ENCODE data around the gene SPRED3. TPM values are rescaled to one million over a fixed set of nuclear protein-coding genes. Genes with fewer than 3 reads are reported as not detected.

The SPRED3 gene
- total and polyA plus RNA-seq, 7 experiments from 2014 or later, result 0.12 to 2.9 (median 2.6) TPM

DNA sequence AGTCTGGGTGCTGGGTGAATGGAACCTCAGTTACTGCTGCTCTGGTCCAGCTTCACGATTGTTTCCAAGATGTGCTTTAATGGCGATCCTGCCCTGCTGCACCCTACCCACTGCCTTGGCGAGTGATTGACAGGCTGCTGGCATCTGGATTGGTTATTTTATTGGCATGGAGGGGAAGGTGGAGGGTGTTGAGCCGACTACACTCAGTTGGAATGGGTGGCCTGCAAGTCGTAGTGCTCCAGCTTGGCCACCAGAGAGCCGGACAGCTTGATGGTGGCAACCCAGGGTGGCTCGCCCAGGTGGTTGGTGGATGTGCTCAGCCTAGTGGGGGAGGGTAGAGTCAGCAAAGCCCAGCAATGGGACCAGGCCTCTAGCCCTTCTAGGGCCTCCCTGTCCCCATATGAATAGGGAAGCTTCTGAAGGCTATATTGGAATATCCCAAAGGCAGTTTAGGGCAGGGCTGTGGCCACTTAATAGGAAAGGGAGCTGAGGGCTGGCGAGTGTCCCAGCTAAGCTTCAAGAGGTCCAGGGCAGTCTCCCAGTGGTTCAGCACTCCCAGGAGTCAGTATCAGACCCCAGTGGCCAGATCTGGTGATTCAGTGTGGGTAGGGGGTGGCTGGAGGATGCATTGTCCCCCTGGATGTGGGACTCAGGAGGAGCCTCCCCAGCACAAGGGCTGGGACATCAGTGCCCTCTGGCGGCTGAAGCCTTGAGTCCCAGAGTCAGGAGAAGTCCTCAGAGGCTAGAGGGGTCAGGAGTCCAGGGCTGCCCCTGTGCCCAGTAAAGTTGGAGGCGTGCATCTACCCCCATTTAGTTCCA lies 4.1 kb upstream of the SPRED3 start:
- Mint-ChIP-seq H3K27me3 (peaks cover 6 to 26% (median 13%) of the 10 kb centered on the region in 5 donors), H3K4me3 (peak overlapping the region in 1 of 10 donors; percentile 29), H3K4me1 (peaks cover 5 to 23% (median 15%) of the 10 kb centered on the region in 7 donors), H3K36me3 (peaks cover 0 to 54% (median 34%) of the 10 kb centered on the region in 5 donors), H3K27ac (peak overlapping the region in 2 of 9 donors; percentile 2 to 9), H3K9me3 (peaks cover 0 to 4% (median 0%) of the 10 kb centered on the region in 11 donors)
- Histone ChIP-seq H3K9me3 (ENCODE audit: control insufficient read depth in 2 of 3, low read length in 3 of 3) (no peaks in the 10 kb centered on the region), H3K27me3 (ENCODE audit: control insufficient read depth in 2 of 2, insufficient read depth in 2 of 2, low read length in 2 of 2) (no peaks in the 10 kb centered on the region), H3K27ac (ENCODE audit: low read depth, low read length) (no peak overlapping the region), H3K36me3 (ENCODE audit: control insufficient read depth in 2 of 3, insufficient read depth in 3 of 3, low read length in 3 of 3) (peaks cover 13 to 57% (median 23%) of the 10 kb centered on the region in 3 experiments), H3K4me1 (ENCODE audit: control insufficient read depth in 2 of 2, insufficient read depth in 2 of 2, low read length in 2 of 2) (peaks cover 13 to 33% of the 10 kb centered on the region in 2 donors), H3K4me3 (ENCODE audit: low read length) (no peak overlapping the region)
- intact Hi-C loops (cut with micrococcal nuclease), result loop anchor here in 1 of 2 donors (5.0 kb wide), 1 partner anchor 67 kb away; the partner anchor contains the start of genes KCNK6 and YIF1B
- POLR2A ChIA-PET, result interaction anchor here (1.0 to 4.5 kb wide), 2 partner anchors 10 to 18 kb away, joined by 5 to 28 read pairs; partner anchors contain the start of genes FAM98C and PSMD8
- DNase-seq, result no peak
- ATAC-seq, result no peak
- CTCF ChIA-PET, result no interaction called here

- ChIA-PET POLR2A (interaction anchor here (1.0 to 4.5 kb wide), 4 partner anchors 9 to 18 kb away, joined by 3 to 28 read pairs (median 4); partner anchors contain the start of genes FAM98C and PSMD8), CTCF (interaction anchor here (1.2 kb wide), 1 partner anchor 11 kb away, joined by 3 read pairs; the partner anchor contains the start of gene PSMD8)
- DNase-seq (no peak), ATAC-seq (no peak)
- H3K27ac Mint-ChIP-seq, result peak overlapping the region in 1 of 9 donors; percentile 19
- H3K27ac ChIP-seq (ENCODE audit: low read depth, low read length), result no peak overlapping the region
- H3K36me3 Mint-ChIP-seq, result peaks cover 0 to 48% (median 30%) of the 10 kb centered on the region in 5 donors
- H3K9me3 ChIP-seq (ENCODE audit: control insufficient read depth in 2 of 3, low read length in 3 of 3), result no peaks in the 10 kb centered on the region
- H3K36me3 ChIP-seq (ENCODE audit: control insufficient read depth in 2 of 3, insufficient read depth in 3 of 3, low read length in 3 of 3), result peaks cover 13 to 51% (median 18%) of the 10 kb centered on the region in 3 experiments
- H3K9me3 Mint-ChIP-seq, result peaks cover 0 to 4% (median 0%) of the 10 kb centered on the region in 11 donors
- peaks cover 5 to 26% (median 21%) of the 10 kb centered on the region in 7 donors for H3K4me1 Mint-ChIP-seq
- H3K27me3 ChIP-seq (ENCODE audit: control insufficient read depth in 2 of 2, insufficient read depth in 2 of 2, low read length in 2 of 2), result no peaks in the 10 kb centered on the region
- no peak overlapping the region for H3K4me3 ChIP-seq (ENCODE audit: low read length)
- H3K4me1 ChIP-seq (ENCODE audit: control insufficient read depth in 2 of 2, insufficient read depth in 2 of 2, low read length in 2 of 2), result peaks cover 13 to 34% of the 10 kb centered on the region in 2 donors
- peak overlapping the region in 2 of 10 donors; percentile 29 to 34 for H3K4me3 Mint-ChIP-seq
- H3K27me3 Mint-ChIP-seq, result peaks cover 6 to 32% (median 20%) of the 10 kb centered on the region in 5 donors
- intact Hi-C loops (cut with micrococcal nuclease), result loop anchor here in 1 of 2 donors (5.0 kb wide), 1 partner anchor 68 kb away; the partner anchor contains the start of genes KCNK6 and YIF1B
Measured at GRCh38 chr19:38385057-38385803, 3.3 kb upstream of the SPRED3 start.

DNA sequence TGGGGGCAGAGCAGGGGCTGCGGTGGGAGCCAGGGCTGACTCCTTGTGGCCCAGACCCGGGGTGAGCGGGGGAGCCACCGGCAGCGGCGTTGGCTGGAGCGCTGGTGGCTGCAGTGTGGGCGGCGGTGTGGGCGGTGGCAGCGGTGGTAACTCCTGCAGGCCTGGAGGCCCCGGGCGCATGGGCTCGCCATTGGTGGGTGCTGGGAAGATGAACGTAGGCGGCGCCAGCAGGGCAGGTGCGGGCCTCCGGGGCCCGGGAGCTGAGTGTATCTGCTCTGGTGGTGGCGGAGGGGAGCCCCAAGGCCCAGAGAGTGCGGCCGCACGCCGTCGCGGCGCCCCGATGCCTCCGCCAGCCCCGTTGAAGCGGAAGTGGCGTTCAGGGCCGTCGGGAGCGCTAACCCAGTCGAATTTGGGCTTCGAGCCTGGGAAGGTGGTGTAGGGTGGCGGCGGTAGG lies 2.7 kb upstream of the SPRED3 start:
- H3K27me3 Mint-ChIP-seq, result peaks cover 6 to 34% (median 22%) of the 10 kb centered on the region in 5 donors
- Histone ChIP-seq H3K36me3 (ENCODE audit: control insufficient read depth in 2 of 3, insufficient read depth in 3 of 3, low read length in 3 of 3) (peaks cover 10 to 45% (median 14%) of the 10 kb centered on the region in 3 experiments), H3K9me3 (ENCODE audit: control insufficient read depth in 2 of 3, low read length in 3 of 3) (no peaks in the 10 kb centered on the region), H3K4me1 (ENCODE audit: control insufficient read depth in 2 of 2, insufficient read depth in 2 of 2, low read length in 2 of 2) (peaks cover 13 to 34% of the 10 kb centered on the region in 2 donors), H3K27me3 (ENCODE audit: control insufficient read depth in 2 of 2, insufficient read depth in 2 of 2, low read length in 2 of 2) (no peaks in the 10 kb centered on the region), H3K4me3 (ENCODE audit: low read length) (no peak overlapping the region), H3K27ac (ENCODE audit: low read depth, low read length) (no peak overlapping the region)
- H3K36me3 Mint-ChIP-seq, result peaks cover 0 to 43% (median 28%) of the 10 kb centered on the region in 5 donors
- ChIA-PET CTCF (interaction anchor here (1.2 kb wide), 1 partner anchor 12 kb away, joined by 3 read pairs; the partner anchor contains the start of gene PSMD8), POLR2A (interaction anchor here (1.0 to 4.5 kb wide), 4 partner anchors 8 to 17 kb away, joined by 3 to 28 read pairs (median 4); partner anchors contain the start of genes FAM98C and PSMD8)
- ATAC-seq, result no peak
- peaks cover 5 to 26% (median 21%) of the 10 kb centered on the region in 7 donors for H3K4me1 Mint-ChIP-seq
- intact Hi-C loops (cut with micrococcal nuclease), result loop anchor here in 1 of 2 donors (2.0 to 5.0 kb wide), 2 partner anchors 69 to 121 kb away; partner anchors contain the start of genes KCNK6 and YIF1B
- DNase-seq, result no peak
- peak overlapping the region in 2 of 10 donors; percentile 37 to 91 for H3K4me3 Mint-ChIP-seq
- no peak overlapping the region for H3K27ac Mint-ChIP-seq
- peaks cover 0 to 2% (median 0%) of the 10 kb centered on the region in 11 donors for H3K9me3 Mint-ChIP-seq

DNA sequence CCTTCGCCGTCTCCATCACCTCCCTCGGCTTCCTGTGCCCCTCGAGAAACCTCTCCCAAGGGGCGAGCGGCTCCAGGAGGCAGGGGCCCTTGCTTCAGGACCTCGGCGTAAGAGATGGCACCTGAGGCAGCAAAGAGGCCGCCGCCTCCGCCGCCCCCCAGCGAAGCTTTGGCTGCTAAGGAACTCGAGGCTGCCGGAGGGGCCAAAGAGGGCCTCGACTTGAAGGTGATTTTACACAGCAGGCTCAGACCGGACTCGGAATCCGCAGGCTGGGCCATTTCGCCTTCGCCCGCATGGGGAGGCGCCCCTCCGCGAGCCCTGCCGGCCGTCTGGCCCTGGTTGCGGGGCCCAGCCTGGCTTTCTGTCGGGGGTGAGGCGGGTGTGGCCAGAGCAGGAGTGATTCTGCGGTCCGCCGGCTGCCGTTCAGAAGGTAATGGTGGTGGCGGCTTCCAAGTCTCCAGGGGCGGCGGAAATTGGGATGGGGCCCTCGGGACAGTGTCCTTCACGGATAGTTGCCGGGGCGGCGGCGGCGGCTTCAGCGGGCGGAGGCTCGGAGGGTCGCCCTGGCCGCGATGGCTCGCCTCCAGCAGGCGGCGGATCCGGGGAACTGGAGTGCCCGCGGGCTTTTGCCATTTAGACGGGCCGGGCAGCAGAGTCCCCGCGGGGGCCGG lies 2.1 kb upstream of the SPRED3 start:
- ATAC-seq (no peak), DNase-seq (no peak)
- H3K9me3 Mint-ChIP-seq, result peaks cover 0 to 2% (median 0%) of the 10 kb centered on the region in 11 donors
- Histone ChIP-seq H3K27ac (ENCODE audit: low read depth, low read length) (no peak overlapping the region), H3K4me3 (ENCODE audit: low read length) (no peak overlapping the region), H3K9me3 (ENCODE audit: control insufficient read depth in 2 of 3, low read length in 3 of 3) (no peaks in the 10 kb centered on the region), H3K4me1 (ENCODE audit: control insufficient read depth in 2 of 2, insufficient read depth in 2 of 2, low read length in 2 of 2) (peaks cover 13 to 34% of the 10 kb centered on the region in 2 donors), H3K36me3 (ENCODE audit: control insufficient read depth in 2 of 3, insufficient read depth in 3 of 3, low read length in 3 of 3) (peaks cover 7 to 39% (median 8%) of the 10 kb centered on the region in 3 experiments), H3K27me3 (ENCODE audit: control insufficient read depth in 2 of 2, insufficient read depth in 2 of 2, low read length in 2 of 2) (no peaks in the 10 kb centered on the region)
- H3K4me3 Mint-ChIP-seq, result peak overlapping the region in 2 of 10 donors; percentile 37 to 91
- intact Hi-C loops (cut with micrococcal nuclease), result loop anchor here in 1 of 2 donors (2.0 to 5.0 kb wide), 2 partner anchors 69 to 120 kb away; partner anchors contain the start of genes KCNK6 and YIF1B
- ChIA-PET CTCF (interaction anchor here (1.8 kb wide), 1 partner anchor 248 kb away, joined by 4 read pairs; no protein-coding TSS in a partner anchor), POLR2A (interaction anchor here (1.3 to 4.5 kb wide), 5 partner anchors 10 to 16 kb away, joined by 3 to 28 read pairs (median 11); partner anchors contain the start of genes FAM98C and PSMD8)
- peaks cover 5 to 26% (median 21%) of the 10 kb centered on the region in 7 donors for H3K4me1 Mint-ChIP-seq
- H3K27me3 Mint-ChIP-seq, result peaks cover 6 to 40% (median 28%) of the 10 kb centered on the region in 5 donors
- peaks cover 0 to 37% (median 22%) of the 10 kb centered on the region in 5 donors for H3K36me3 Mint-ChIP-seq
- H3K27ac Mint-ChIP-seq, result no peak overlapping the region

DNA sequence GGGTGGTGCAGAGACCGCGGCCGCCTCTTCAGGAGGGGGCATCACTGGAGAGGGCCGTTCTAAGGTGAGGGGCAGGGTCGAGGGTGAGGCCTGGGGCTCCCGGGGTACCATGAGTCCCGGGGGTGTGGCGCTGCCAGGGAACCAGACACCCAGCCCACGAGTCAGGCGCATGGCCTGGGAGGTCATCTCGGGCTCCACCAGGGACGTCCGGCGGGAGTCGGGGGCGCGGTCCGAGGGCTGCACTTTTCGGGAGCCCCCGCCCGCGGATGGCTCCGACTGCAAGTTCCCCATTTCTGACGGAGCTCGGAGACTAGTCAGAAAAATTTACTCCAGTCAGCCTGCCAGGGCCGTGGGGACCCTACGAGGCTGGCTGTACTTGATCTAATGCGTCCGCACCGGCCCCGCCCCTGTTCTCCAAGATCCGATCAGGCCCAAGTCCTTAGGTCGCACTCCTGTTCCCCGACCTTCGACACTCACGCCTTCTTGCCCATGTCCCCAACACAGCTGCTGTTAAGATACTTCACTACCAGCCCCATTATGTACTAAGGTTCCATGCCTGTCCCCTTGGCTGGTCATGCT lies 1.4 kb upstream of the SPRED3 start:
- Histone ChIP-seq H3K4me1 (ENCODE audit: control insufficient read depth in 2 of 2, insufficient read depth in 2 of 2, low read length in 2 of 2) (peaks cover 13 to 34% of the 10 kb centered on the region in 2 donors), H3K9me3 (ENCODE audit: control insufficient read depth in 2 of 3, low read length in 3 of 3) (no peaks in the 10 kb centered on the region), H3K27ac (ENCODE audit: low read depth, low read length) (no peak overlapping the region), H3K4me3 (ENCODE audit: low read length) (peak overlapping the region; percentile 74), H3K27me3 (ENCODE audit: control insufficient read depth in 2 of 2, insufficient read depth in 2 of 2, low read length in 2 of 2) (no peaks in the 10 kb centered on the region), H3K36me3 (ENCODE audit: control insufficient read depth in 2 of 3, insufficient read depth in 3 of 3, low read length in 3 of 3) (peaks cover under 1 to 33% (median 3%) of the 10 kb centered on the region in 3 experiments)
- H3K4me1 Mint-ChIP-seq, result peaks cover 5 to 26% (median 21%) of the 10 kb centered on the region in 7 donors
- peak overlapping the region in 4 of 9 donors; percentile 59 to 92 (median 82) for H3K27ac Mint-ChIP-seq
- no peak for DNase-seq
- H3K36me3 Mint-ChIP-seq, result peaks cover 0 to 31% (median 16%) of the 10 kb centered on the region in 5 donors
- ChIA-PET CTCF (interaction anchor here (1.6 to 1.8 kb wide), 2 partner anchors 16 to 248 kb away, joined by 4 to 9 read pairs; partner anchors contain the start of gene FAM98C), POLR2A (interaction anchor here (1.3 to 4.5 kb wide), 6 partner anchors 9 to 16 kb away, joined by 3 to 28 read pairs (median 11); partner anchors contain the start of genes FAM98C and PSMD8)
- intact Hi-C loops (cut with micrococcal nuclease), result loop anchor here in 1 of 2 donors (1.0 to 5.0 kb wide), 4 partner anchors 13 to 120 kb away; partner anchors contain the start of genes KCNK6, PSMD8 and YIF1B
- ATAC-seq, result no peak
- H3K9me3 Mint-ChIP-seq, result peaks cover 0 to 2% (median 0%) of the 10 kb centered on the region in 11 donors
- peaks cover 6 to 41% (median 29%) of the 10 kb centered on the region in 5 donors for H3K27me3 Mint-ChIP-seq
- H3K4me3 Mint-ChIP-seq, result peak overlapping the region; percentile 66 to 95 (median 91)

Measured in naive thymus-derived CD4-positive, alpha-beta T cell (primary cell).